ELF-1 (cell line): ENCODE data around the gene TIMM50.

Source experiments
- DNase-seq: peaks from one replicate; pipeline ENCODE4 v3.0.0-alpha.2; 2016; ENCODE audit warnings: low read depth, low spot score

TIMM50 gene

DNA sequence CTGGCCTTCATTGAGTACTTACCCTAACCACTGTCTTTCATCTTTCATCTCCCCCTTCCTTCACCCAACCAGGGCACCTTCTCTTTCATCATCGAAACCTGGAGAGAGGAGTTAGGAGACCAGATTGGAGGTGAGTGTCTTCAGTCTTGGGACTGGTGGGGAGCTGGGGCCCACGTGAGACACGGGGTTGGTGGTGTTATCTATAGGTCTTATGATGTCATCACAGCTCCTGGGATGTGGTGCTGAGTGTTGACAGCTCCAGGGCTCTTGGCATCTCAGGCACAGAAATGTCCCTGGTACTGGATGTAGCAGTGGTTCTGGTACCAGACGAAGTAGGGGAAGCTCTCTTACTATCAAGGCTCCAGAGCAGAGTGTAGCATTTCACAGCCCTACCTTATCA lies 19.9 kb downstream of the TIMM50 start:
- DNase-seq, result no peak

DNA sequence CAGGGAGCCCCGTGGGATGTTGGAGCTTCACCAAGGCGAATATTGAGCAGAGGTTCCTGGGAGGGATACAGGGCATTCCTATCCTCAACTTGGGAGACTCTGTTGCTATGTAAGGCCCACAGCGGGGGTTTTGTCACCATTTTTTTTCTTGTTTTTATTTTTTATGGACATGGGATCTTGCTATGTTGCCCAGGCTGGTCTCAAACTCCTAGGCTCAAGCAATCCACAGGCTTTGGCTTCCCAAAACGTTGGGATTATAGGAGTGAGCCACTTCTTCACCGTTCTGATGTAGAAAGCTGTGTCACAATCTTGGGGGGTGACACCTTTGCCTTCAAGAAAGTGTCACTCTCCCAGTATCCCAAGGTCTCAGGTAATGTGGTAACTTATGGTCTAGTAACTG lies 20.7 kb downstream of the TIMM50 start:
- DNase-seq, result no peak

DNA sequence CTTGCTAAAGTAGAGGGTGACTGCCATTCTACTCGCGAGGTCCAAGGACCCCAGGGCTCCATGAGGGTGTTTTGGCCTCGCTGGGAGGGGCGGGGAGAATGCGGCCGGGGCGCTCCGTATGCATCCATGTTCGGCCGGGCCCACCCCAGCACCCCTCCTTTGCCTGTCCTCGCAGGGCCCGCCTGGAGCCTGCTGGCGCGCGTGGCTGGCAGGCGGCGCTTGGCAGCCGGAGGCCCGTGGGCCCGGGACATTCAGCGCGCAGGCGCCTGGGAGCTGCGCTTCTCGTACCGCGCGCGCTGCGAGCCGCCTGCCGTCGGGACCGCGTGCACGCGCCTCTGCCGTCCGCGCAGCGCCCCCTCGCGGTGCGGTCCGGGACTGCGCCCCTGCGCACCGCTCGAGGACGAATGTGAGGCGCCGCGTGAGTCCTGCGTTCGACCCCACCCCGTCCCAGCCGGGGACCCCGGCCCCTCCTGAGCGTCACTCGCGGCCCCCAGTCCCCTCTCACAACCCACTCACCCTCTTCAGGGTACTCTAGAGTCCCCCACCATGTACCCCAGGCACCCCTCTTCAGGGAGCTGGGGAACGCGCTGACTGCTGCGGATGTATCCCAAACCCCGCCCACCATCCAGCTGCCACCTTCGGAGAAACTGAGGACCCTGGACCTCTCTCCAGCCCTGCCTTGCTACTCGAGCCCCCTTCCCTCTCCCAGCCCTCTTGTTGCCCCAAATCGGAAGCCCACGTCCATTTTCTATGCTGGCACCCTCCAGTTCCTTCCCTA lies 22.2 kb downstream of the TIMM50 start:
- DNase-seq, result peak; percentile 82

DNA sequence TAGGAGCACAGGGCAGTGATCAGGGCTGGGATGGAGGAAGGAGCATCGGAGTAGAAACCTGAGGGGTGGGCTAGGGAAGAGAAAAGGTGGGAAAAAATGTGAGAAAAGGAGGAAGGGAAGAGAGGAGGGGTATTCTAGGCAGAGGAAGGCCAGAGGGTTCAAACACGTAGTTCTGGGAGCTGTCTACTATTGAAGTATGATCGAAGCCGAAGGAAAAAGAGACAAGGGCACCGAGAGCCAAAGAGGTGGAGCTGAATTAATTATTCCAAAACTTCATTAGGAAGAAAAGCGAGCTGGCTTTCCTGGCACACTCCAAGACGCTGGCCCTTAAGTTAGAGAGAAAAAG lies 25.9 kb downstream of the TIMM50 start:
- no peak for DNase-seq

DNA sequence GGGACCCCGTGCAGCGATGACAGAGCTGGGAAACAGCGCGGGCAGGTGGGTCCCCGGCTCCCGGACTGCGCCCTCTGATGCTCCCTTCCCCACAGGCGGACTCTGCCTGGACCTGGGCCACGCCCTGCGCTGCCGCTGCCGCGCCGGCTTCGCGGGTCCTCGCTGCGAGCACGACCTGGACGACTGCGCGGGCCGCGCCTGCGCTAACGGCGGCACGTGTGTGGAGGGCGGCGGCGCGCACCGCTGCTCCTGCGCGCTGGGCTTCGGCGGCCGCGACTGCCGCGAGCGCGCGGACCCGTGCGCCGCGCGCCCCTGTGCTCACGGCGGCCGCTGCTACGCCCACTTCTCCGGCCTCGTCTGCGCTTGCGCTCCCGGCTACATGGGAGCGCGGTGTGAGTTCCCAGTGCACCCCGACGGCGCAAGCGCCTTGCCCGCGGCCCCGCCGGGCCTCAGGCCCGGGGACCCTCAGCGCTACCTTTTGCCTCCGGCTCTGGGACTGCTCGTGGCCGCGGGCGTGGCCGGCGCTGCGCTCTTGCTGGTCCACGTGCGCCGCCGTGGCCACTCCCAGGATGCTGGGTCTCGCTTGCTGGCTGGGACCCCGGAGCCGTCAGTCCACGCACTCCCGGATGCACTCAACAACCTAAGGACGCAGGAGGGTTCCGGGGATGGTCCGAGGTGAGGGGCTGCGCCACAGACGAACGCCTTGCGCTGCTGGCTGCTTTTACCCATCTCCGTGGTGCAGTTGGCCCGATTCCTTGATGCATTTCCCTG lies 26.5 kb downstream of the TIMM50 start:
- peak; percentile 80 for DNase-seq

DNA sequence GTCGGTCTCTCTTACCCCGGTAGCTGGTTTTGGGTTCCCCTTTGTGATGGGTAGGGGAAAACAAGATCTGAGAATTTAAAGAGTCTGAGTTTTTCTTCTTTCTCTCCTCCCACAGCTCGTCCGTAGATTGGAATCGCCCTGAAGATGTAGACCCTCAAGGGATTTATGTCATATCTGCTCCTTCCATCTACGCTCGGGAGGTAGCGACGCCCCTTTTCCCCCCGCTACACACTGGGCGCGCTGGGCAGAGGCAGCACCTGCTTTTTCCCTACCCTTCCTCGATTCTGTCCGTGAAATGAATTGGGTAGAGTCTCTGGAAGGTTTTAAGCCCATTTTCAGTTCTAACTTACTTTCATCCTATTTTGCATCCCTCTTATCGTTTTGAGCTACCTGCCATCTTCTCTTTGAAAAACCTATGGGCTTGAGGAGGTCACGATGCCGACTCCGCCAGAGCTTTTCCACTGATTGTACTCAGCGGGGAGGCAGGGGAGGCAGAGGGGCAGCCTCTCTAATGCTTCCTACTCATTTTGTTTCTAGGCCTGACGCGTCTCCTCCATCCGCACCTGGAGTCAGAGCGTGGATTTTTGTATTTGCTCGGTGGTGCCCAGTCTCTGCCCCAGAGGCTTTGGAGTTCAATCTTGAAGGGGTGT lies 27.2 kb downstream of the TIMM50 start:
- no peak for DNase-seq

DNA sequence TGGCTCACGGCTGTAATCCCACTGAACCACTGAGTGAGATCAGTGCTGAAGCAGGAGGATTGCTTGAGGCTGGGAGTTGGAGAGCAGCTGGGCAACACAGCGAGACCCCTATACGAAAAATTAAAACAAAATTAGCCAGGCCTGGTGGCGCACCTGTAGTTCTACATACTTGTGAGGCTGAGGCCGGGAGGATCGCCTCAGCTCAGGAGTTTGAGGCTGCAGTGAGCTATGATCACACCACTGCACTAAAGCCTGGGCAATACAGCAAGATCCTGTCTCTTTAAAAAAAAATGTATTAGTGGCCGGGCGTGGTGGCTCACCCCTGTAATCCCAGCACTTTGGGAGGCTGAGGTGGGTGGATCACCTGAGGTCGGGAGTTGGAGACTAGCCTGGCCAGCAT lies 28.0 kb downstream of the TIMM50 start:
- DNase-seq, result no peak

DNA sequence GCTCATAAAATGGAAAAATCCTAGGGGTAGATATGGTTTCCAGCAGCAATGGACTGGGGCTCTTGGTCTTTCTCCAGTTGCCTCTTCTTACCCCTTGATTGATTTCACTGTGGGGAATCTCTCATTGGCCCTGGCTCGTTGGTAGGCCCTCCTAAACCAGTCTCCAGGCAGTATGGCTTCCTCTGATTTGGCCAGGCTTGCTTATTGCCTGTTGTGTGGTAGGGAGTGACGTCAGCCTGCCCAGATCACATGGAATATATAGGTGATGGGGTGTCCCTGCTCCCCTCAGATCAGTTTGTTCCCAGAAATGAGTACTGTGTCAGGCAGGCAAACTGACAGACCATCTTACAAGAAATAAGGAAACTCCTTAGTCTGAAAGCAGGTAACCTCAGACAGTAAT lies 28.6 kb downstream of the TIMM50 start:
- DNase-seq, result no peak

DNA sequence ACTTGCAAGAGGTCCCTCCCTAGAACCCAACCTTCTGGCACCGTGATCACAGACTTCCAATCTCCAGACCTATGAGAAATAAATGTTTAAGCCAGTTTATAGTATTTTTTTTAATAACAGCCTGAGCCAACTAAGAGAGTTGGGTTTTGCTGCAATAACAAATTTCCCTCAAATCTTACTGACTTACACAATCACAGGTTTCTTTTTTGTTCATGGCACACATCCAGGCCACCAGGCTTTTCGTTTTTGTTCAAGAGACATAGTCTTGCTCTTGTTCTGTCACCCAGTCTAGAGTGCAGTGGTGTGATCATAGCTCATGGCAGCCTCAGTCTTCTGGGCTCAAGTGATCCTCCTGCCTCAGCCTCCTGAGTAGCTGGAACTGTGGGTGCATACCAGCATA lies 32.4 kb downstream of the TIMM50 start:
- no peak for DNase-seq

DNA sequence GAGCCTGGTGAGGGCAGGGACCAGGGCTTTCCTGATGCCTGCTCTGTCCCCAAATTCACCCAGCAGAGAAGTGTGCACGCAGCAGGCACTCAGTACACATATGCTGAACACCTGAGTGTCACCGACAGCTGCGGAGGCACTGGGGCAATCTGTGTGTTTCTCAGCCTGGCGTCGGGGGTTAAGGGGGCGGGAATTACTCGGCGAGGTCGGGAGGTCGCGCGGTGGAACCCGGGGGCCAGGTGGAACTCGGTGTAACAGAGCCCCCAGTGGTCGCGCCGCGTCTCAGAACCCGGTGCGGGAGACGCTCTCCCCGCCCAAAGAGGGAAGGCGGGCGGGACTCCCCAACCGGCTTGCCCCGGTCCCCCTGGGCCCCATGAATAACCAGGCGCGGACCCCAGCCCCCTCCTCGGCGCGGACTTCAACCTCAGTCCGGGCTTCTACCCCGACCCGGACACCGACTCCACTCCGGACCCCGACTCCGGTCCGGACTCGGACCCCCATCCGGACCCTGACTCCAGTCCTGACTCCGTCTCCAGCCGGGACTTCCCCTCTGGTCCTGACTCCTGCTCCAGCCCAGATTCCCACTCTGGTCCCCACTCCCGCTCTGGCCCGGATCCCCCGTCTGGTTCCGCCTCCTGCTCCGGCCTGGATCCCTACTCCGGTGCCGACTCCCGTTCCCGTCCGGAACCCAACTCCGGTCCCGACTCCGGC lies 34.4 kb downstream of the TIMM50 start, which contains the start of gene SELENOV:
Gene SELENOV, plus strand, starts transcription at position 300 of the 711 bp plus-strand sequence. Its CDS starts 74 bp downstream, at position 374.
- no peak for DNase-seq

DNA sequence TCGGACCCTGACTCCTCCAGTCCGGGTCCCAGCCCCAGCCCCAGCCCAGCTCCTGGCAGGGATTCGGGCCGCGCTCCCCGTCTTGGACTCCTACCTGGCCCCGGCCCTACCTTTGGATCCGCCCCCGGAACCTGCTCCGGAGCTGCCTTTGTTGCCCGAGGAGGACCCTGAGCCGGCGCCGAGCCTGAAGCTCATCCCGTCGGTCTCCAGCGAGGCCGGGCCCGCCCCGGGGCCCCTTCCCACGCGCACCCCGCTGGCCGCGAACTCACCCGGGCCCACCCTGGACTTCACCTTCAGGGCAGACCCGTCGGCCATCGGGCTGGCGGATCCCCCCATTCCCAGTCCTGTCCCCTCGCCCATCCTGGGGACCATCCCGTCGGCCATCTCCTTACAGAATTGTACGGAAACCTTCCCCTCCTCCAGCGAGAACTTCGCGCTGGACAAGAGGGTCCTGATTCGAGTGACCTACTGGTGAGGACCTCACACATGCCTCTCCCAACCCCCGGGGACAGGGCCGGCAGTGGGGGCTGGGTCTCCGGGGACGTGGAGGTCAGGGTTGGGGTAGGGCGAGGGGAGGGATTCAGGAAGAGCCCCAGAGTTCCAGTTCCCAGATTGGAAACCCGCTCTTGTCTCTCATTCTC lies 35.0 kb downstream of the TIMM50 start:
- DNase-seq, result no peak

DNA sequence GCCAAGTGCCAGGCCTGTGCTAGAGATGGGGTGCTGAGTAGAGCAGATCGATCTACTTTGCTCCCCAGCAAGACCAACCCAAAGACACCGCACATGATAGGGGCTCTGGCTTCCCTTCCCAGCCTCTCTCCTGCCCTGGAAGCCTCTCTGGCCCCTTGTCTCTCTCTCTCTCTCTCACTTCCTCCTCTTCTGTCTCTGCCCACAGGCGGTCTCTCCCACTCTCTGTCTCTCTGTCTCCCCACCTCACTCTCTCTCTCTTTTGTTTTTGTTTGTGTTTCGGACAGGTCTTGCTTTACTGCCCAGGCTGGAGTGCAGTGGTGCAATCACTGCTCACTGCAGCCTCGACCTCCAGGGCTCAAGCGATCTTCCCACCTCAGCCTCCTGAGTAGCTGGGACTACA lies 35.6 kb downstream of the TIMM50 start:
- no peak for DNase-seq

DNA sequence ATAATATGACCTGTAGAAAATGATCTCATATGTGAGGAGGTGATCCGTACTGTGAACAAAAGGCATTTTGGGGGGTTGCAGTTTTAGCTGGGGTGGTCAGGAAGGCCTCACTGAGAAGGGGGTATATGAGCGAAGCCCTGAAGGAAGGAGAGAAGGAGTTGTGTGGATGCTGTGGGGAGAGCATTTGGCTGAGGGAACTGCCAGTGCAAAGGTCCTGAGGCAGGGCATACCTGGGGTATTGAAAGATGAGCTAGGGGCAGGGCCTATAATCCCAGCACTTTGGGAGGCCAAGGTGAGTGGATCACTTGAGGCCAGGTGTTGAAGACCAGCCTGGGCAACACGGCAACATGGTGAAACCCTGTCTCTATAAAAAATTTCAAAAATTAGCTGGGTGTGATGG lies 36.8 kb downstream of the TIMM50 start:
- DNase-seq, result no peak

DNA sequence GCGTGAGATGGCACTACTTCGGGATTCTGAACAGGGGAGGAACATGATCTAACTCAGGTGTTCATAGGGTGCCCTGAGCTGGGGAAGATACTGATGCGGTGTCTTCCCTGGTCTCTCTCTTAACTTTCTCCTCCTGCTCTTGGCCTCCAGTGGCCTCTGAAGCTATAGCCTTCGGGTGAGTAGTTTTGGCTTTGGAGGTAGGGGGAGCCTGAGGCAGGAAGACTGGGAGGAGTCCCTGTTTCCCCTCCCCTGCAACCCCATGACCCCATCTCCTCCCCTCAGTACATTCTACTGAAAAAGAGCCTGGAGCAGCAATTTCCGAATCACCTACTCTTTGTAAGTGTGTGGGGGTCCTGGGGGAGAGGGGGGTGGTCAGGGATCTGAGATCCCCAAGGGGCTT lies 37.8 kb downstream of the TIMM50 start:
- DNase-seq, result peak; percentile 50

DNA sequence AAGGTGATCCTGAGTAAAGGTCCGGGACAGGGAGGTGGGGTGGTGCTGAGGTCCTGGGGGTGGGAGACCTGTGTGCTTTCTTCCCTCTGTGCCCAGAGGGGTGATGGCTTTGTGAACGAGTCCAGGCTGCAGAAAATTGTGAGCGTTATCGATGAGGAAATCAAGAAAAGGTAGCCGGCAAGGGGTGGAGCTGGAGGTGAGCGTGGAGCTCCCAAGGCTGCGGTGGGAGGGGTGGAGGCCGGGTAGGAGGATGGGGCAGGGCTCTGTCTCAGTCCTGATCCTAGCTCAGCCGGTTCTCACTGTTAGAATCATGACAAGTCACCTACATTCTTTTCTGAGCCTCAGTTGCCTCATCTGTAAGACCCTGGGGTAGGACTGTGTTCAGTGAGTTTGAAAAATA lies 38.3 kb downstream of the TIMM50 start:
- DNase-seq, result peak; percentile 72

DNA sequence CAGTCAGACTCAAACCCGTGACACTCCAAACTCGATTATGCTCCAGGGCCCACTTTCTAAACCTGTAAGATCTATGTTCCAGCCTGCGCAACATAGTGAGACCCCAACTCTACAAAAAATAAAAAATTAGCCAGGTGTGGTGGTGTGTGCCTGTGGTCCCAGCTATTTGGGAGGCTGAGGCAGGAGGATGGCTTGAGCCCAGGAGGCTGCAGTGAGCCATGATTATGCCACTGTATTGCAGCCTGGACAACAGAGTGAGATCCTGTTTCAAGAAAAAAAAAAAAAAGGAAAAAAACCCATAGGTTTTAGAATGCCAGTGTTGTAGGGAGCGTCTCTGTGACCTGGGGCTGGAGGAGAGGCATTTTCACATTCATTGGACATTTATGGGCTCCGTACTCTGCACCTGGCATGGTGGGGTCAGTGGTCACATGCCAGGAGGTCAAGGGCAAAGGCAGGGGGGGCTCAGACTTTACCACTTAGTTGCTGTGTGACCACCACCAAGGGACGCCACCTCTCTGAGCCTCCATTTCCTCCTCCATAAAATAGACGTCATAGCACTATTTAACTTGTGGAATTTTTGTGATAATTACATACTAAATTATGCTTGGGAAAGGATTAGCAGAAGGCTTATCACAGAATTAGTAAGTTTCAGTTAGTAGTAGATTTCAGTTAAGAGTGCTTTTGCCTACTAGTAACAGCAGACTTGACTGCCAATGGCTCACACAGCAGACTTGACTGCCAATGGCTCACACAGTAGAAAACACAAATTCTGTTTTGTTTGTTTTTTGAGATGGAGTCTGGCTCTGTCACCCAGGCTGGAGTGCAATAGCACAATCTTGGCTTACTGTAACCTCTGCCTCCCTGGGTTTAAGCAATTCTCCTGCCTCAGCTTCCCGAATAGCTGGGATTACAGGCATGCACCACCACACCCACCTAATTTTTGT lies 40.2 kb downstream of the TIMM50 start:
- DNase-seq, result no peak

DNA sequence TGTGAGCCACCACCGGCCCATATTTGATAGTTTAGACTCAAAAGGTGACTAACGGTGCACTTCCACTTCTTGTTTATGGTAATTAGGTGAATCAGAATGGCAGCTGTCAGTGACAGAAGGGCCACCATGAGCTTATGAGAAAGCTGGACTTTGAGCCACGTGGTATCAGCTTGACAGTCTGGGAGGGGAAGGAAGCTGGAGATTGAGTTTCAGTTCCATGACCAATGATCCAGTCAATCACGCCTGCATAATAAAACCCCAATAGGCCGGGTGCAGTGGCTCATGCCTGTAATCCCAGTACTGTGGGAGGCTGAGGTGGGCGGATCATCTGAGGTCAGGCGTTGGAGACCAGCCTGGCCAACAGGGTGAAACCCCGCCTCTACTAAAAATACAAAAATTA lies 43.9 kb downstream of the TIMM50 start:
- DNase-seq, result no peak

DNA sequence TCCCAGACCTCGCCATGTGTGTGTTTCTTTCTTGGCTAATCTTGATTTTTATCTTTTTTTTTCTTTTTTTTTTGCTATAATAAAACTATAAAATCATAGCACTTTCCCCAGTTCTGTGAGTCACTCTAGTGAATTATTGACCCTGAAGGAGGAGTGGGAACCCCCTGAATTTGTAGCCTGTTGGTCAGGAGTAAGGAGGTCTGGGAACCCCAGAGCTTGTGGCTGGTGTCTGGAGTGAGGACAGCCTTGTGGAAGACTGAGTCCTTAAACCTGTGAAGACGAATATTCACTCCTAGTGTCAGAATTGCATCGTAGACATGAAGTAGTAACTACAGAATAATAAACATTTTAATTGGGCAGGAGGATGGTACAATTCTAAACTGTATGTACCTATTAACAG lies 44.6 kb downstream of the TIMM50 start:
- no peak for DNase-seq

DNA sequence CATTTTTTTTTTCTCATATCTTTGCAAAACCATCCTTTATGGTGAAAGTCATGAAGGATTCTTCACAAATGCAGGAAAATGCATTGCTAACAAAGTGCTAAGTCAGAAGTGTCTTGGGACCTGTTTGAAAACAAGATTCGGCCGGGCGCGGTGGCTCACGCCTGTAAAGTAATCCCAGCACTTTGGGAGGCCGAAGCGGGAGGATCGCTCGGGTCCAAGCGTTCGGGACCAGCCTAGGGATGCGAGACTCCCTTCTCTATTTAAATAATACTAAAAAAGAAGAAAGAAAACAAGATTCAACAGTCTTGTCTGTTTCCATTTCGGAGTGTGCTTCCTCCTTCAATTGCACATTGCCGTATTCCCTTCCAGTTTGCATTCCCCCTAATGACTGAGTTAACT lies 51.2 kb downstream of the TIMM50 start:
- no peak for DNase-seq

DNA sequence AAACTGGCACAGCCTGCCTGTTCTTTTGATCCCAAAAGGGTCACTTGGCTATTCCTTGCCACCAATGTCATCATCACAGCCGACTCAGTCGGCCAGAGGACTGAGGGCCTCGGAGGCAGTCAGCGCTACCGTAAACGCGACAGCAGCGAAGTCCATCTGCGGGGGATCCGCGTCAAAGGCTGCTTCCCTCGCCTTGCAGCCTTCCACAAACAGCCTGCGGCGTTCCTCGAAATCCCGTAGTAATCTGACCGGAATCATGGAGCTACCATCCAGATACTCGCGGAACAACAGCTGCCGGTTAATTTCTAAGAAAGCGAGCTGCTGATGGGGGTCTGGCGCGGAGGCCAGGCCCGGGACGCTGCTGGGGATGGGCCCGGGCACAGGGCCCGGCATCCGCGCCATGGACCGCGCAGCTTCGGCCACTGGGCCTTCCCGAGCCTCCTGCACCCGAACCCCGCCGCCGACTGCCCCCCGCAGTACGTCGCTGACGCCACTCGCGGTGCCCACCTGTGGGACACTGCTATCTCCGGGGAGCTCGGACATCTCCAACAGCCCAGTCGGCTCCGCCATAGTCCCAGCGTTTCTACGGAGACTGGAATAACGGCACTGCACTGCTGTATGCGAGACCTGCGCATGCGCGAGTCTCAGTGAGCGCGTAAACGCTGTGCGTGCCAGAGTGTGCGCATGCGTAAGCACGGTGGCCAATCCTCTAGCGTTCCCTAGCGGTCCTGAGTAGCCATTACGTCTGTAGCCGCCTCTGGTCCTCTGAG lies 51.8 kb downstream of the TIMM50 start, which contains the start of gene EID2B:
Gene EID2B, minus strand, starts transcription at position 620 of the 770 bp plus-strand sequence. Its CDS starts 50 bp downstream, at position 570.
- DNase-seq, result peak; percentile 94
